ENCODE measurements around the gene CBFA2T3. TPM values are rescaled to one million over a fixed set of nuclear protein-coding genes. Genes with fewer than 3 reads are reported as not detected.
A peak's percentile ranks its signal among the peaks of the same experiment; 100 is the strongest.

CBFA2T3 gene
- total and polyA plus RNA-seq, 2 of the 8 experiments (the other 6 are each of a cell fraction or from before 2014, with no cell fraction given) = 0.51 to 1.3 TPM

- Histone ChIP-seq H3K23me2 (ENCODE audit: low read depth, low read length) (no peaks in the 10 kb centered on the region), H3K4me1 (replicated peaks in 1 of 4; ENCODE audit: control insufficient read depth in 3 of 4, insufficient read depth in 4 of 4, low read length in 3 of 4) (no peaks in the 10 kb centered on the region), H3K23ac (ENCODE audit: insufficient read length) (no peak overlapping the region), H3K9ac (replicated peaks in 1 of 4; ENCODE audit: extremely low read depth in 1 of 4, low read depth in 3 of 4, low read length in 3 of 4) (no peak overlapping the region), H3K18ac (ENCODE audit: extremely low read depth, low read length) (no peak overlapping the region), H4K8ac (ENCODE audit: extremely low read depth, insufficient read depth, low read length) (no peak overlapping the region), H3K56ac (replicated peaks; ENCODE audit: insufficient read length, low read depth, low read length) (no peak overlapping the region), H3K9me3 (ENCODE audit: insufficient read depth in 2 of 2, low read depth in 1 of 2, low read length in 1 of 2) (no peaks in the 10 kb centered on the region; a peak in 1 of 4 replicates), H2BK12ac (ENCODE audit: low read depth, low read length) (no peak overlapping the region), H2BK120ac (replicated peaks; ENCODE audit: low read depth, low read length) (no peak overlapping the region), H3K36me3 (ENCODE audit: control insufficient read depth in 2 of 4, insufficient read depth in 4 of 4, low read length in 3 of 4) (no peaks in the 10 kb centered on the region), H2BK20ac (ENCODE audit: low read length) (no peak overlapping the region), H3K27ac (ENCODE audit: low read depth, low read length) (no peak overlapping the region), H3K4me2 (ENCODE audit: insufficient read depth in 1 of 2, low read depth in 2 of 2, low read length in 2 of 2) (no peak overlapping the region), H3K27me3 (replicated peaks in 1 of 4; ENCODE audit: control insufficient read depth in 3 of 4, extremely low read depth in 1 of 4, insufficient read depth in 3 of 4, low read length in 3 of 4) (no peaks in the 10 kb centered on the region), H3K4me3 (ENCODE audit: extremely low read depth in 1 of 4, insufficient read depth in 2 of 4, low read depth in 3 of 4, low read length in 4 of 4) (no peak overlapping the region), H2BK5ac (ENCODE audit: low read depth, low read length) (no peak overlapping the region), H3K79me1 (ENCODE audit: low read depth, low read length) (no peaks in the 10 kb centered on the region), H2AFZ (ENCODE audit: low read length) (no peak overlapping the region), H3K4ac (replicated peaks; ENCODE audit: insufficient read length, low read depth, low read length) (no peak overlapping the region), H2AK5ac (ENCODE audit: low read depth, low read length) (no peak overlapping the region), H4K20me1 (replicated peaks in 1 of 2; ENCODE audit: control insufficient read depth in 1 of 2, insufficient read depth in 2 of 2, low read length in 2 of 2) (no peaks in the 10 kb centered on the region), H4K91ac (replicated peaks; ENCODE audit: insufficient read length, low read length) (no peak overlapping the region), H4K5ac (ENCODE audit: insufficient read length, low read depth, low read length) (no peak overlapping the region), H3K14ac (ENCODE audit: insufficient read length) (no peak overlapping the region), H3K79me2 (ENCODE audit: control insufficient read depth in 1 of 2, insufficient read depth in 2 of 2, low read length in 2 of 2) (no peaks in the 10 kb centered on the region), H2BK15ac (ENCODE audit: low read length) (no peak overlapping the region; the same call in 1 of the 2 replicates)
- ChIA-PET CTCF (ENCODE audit: partially characterized antibody) (interaction anchor here (1.1 kb wide), 1 partner anchor 193 kb away, joined by 3 read pairs; no protein-coding TSS in a partner anchor), POLR2A (ENCODE audit: partially characterized antibody) (no interaction called here)
- TF ChIP-seq ASH2L (IDR thresholded peaks at IDR 0.05; ENCODE audit: low read length) = no peak
- TF ChIP-seq MAFK (IDR thresholded peaks at IDR 0.05; ENCODE audit: low read depth, low read length) = no peak
- TF ChIP-seq BRCA1 (IDR thresholded peaks at IDR 0.05; ENCODE audit: low read depth, low read length) = no peak
- TF ChIP-seq SP1 (IDR thresholded peaks at IDR 0.05; ENCODE audit: low read depth, low read length) = no peak
- no peak for TF ChIP-seq KDM4A (IDR thresholded peaks at IDR 0.05; ENCODE audit: low read depth, low read length, severe bottlenecking)
- TF ChIP-seq TEAD4 (IDR thresholded peaks at IDR 0.05; ENCODE audit: low read depth, low read length) = no peak
- TF ChIP-seq, protein P1, sequence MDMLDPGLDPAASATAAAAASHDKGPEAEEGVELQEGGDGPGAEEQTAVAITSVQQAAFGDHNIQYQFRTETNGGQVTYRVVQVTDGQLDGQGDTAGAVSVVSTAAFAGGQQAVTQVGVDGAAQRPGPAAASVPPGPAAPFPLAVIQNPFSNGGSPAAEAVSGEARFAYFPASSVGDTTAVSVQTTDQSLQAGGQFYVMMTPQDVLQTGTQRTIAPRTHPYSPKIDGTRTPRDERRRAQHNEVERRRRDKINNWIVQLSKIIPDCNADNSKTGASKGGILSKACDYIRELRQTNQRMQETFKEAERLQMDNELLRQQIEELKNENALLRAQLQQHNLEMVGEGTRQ (IDR thresholded peaks at IDR 0.05; ENCODE audit: low read length) = peak; percentile 64; the same call in 1 of the 2 replicates
- 85% methylated on average over 15 of the region's 15 CpGs; no CpG with 5 or more reads in 1 of the 2 experiments for WGBS, 2 experiments (ENCODE audit: extremely low coverage in 1 of 2, insufficient coverage in 1 of 2, insufficient read length in 1 of 2, insufficient replicate concordance in 2 of 2, low coverage in 1 of 2, low lambda C conversion rate in 2 of 2, missing lambda C conversion rate in 1 of 2)
- DNase-seq (ENCODE audit: low read depth in 1 of 2, low spot score in 2 of 2) = no peak
- FAIRE-seq = no peak
Observed at GRCh38 chr16:88951501-88951900, 25.5 kb downstream of the CBFA2T3 start.
